ENCODE results near the gene OPRPN. TPM values are rescaled to one million over a fixed set of nuclear protein-coding genes. Genes with fewer than 3 reads are reported as not detected.

OPRPN gene
- total and polyA plus RNA-seq, 2 of the 4 experiments (the other 2 are of a cell fraction) = not detected

DNA sequence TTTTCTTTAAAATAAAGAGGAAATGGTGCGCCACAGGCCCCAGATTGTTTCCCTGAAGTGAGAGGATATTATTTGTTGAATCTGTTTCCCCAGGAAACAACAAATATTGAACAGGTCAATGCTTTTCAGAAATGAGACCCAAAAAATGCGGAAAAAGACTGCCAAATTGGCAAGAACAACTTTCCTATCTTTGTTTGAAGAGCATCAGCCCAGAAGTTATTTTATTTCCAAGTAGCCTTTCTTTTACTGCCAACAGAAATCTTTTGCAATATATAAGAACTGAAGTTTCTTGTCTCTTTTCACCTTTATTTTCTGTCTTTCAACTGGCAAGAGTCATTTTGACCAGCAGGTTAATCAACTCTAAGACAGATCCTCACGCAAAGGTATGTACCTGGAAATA is 37.3 kb upstream of the OPRPN start, which contains the start of gene SMR3A:
Gene SMR3A, plus strand, starts transcription at position 301 of the 400 bp plus-strand sequence. CDS start 1,356 bp downstream, outside the sequence.
- intact Hi-C loops (cut with micrococcal nuclease) (no loop called here), dilution Hi-C loops (cut with HindIII; ENCODE audit: low sequenced_read_pairs, unreplicated experiment) (no loop called here), in situ Hi-C loops (cut with MboI; ENCODE audit: low sequenced_read_pairs) (no loop called here)
- H3K9me1 ChIP-seq (ENCODE audit: insufficient read depth, low read length) = no peaks in the 10 kb centered on the region
- H3K14ac ChIP-seq (replicated peaks; ENCODE audit: low read depth, low read length) = no peak within 1 kb of the TSS
- no peak within 1 kb of the TSS for H2BK20ac ChIP-seq (ENCODE audit: low read depth, low read length)
- H2AFZ ChIP-seq (replicated peaks; ENCODE audit: low read length, poor library complexity) = no peak within 1 kb of the TSS
- H4K20me1 ChIP-seq (ENCODE audit: insufficient read depth, low read length) = no peaks in the 10 kb centered on the region
- no peak within 1 kb of the TSS for H3K27ac ChIP-seq (ENCODE audit: insufficient read depth, low read length)
- H2AK5ac ChIP-seq (ENCODE audit: low read depth, low read length) = no peak within 1 kb of the TSS
- H4K91ac ChIP-seq (ENCODE audit: insufficient read depth, low read depth, low read length) = no peak within 1 kb of the TSS
- no peak within 1 kb of the TSS for H3K23ac ChIP-seq (ENCODE audit: low read depth, low read length)
- no peaks in the 10 kb centered on the region for H3K9me3 ChIP-seq (ENCODE audit: control insufficient read depth, insufficient read depth, low read length)
- H2BK5ac ChIP-seq (ENCODE audit: low read depth, low read length, poor library complexity, severe bottlenecking) = no peak within 1 kb of the TSS
- H2BK15ac ChIP-seq (ENCODE audit: low read depth, low read length) = no peak within 1 kb of the TSS
- CTCF ChIA-PET = no interaction called here
- H3K4me2 ChIP-seq (ENCODE audit: low read depth, low read length) = no peak within 1 kb of the TSS
- no peak within 1 kb of the TSS for H2BK120ac ChIP-seq (ENCODE audit: low read depth, low read length)
- no peaks in the 10 kb centered on the region for H3K79me1 ChIP-seq (ENCODE audit: low read depth in 1 of 2, low read length in 2 of 2)
- no TSS peak for BruUV-seq (replicated peaks)
- no peak for ATAC-seq (ENCODE audit: low read depth)
- H3K4me1 ChIP-seq (ENCODE audit: control insufficient read depth, insufficient read depth, low read length) = no peaks in the 10 kb centered on the region
- WGBS, 2 experiments (ENCODE audit: extremely low coverage in 2 of 2, insufficient read length in 1 of 2) = no CpG with 5 or more reads among the region's 3 CpGs
- H4K5ac ChIP-seq (ENCODE audit: low read depth, low read length) = no peak within 1 kb of the TSS
- H3K36me3 ChIP-seq (ENCODE audit: control insufficient read depth, insufficient read depth, low read length) = no peaks in the 10 kb centered on the region
- TF ChIP-seq, protein P1, sequence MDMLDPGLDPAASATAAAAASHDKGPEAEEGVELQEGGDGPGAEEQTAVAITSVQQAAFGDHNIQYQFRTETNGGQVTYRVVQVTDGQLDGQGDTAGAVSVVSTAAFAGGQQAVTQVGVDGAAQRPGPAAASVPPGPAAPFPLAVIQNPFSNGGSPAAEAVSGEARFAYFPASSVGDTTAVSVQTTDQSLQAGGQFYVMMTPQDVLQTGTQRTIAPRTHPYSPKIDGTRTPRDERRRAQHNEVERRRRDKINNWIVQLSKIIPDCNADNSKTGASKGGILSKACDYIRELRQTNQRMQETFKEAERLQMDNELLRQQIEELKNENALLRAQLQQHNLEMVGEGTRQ (IDR thresholded peaks at IDR 0.05; ENCODE audit: low read depth, low read length) = no peak
- no peak for TF ChIP-seq RCOR1 (IDR thresholded peaks at IDR 0.05; ENCODE audit: insufficient replicate concordance, low read length)
- no peak for TF ChIP-seq RFX5 (IDR thresholded peaks at IDR 0.05; ENCODE audit: low read depth, low read length)
- TF ChIP-seq MAZ (IDR thresholded peaks at IDR 0.05; ENCODE audit: borderline replicate concordance, low read depth, low read length) = no peak
- no peak for TF ChIP-seq CEBPB (IDR thresholded peaks at IDR 0.05; ENCODE audit: low read depth, low read length)
- TF ChIP-seq BHLHE40 (IDR thresholded peaks at IDR 0.05; ENCODE audit: low read depth, low read length) = no peak
- TF ChIP-seq SMC3 (IDR thresholded peaks at IDR 0.05; ENCODE audit: low read depth, low read length) = no peak
- no peak for TF ChIP-seq ELK1 (IDR thresholded peaks at IDR 0.05; ENCODE audit: borderline replicate concordance, low read depth, low read length)
- TF ChIP-seq, protein P2, sequence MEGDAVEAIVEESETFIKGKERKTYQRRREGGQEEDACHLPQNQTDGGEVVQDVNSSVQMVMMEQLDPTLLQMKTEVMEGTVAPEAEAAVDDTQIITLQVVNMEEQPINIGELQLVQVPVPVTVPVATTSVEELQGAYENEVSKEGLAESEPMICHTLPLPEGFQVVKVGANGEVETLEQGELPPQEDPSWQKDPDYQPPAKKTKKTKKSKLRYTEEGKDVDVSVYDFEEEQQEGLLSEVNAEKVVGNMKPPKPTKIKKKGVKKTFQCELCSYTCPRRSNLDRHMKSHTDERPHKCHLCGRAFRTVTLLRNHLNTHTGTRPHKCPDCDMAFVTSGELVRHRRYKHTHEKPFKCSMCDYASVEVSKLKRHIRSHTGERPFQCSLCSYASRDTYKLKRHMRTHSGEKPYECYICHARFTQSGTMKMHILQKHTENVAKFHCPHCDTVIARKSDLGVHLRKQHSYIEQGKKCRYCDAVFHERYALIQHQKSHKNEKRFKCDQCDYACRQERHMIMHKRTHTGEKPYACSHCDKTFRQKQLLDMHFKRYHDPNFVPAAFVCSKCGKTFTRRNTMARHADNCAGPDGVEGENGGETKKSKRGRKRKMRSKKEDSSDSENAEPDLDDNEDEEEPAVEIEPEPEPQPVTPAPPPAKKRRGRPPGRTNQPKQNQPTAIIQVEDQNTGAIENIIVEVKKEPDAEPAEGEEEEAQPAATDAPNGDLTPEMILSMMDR (conservative IDR thresholded peaks at IDR 0.05; ENCODE audit: low read depth, low read length) = no peak
- no peak for TF ChIP-seq MAFK (IDR thresholded peaks at IDR 0.05; ENCODE audit: low read depth, low read length)
- no peak for TF ChIP-seq NFE2L2 (IDR thresholded peaks at IDR 0.05; ENCODE audit: low read depth, low read length)
- no peak for TF ChIP-seq RAD21 (IDR thresholded peaks at IDR 0.05; ENCODE audit: low read length)
- no peak for TF ChIP-seq POLR2A (IDR thresholded peaks at IDR 0.05; ENCODE audit: low read depth, low read length)
- no peak for TF ChIP-seq CHD1 (IDR thresholded peaks at IDR 0.05; ENCODE audit: low read depth, low read length)
- TF ChIP-seq MXI1 (IDR thresholded peaks at IDR 0.05; ENCODE audit: borderline replicate concordance, low read depth, low read length) = no peak
- TF ChIP-seq FOS (IDR thresholded peaks at IDR 0.05; ENCODE audit: low read depth, low read length) = no peak
- POLR2A ChIA-PET (ENCODE audit: unreplicated experiment) = no interaction called here
- no peak within 1 kb of the TSS for H4K8ac ChIP-seq (ENCODE audit: low read depth in 2 of 2, low read length in 2 of 2)
- no peak for DNase-seq
- no peaks in the 10 kb centered on the region for H3K27me3 ChIP-seq (ENCODE audit: control insufficient read depth, insufficient read depth, low read length)
- no peak within 1 kb of the TSS for H3K9ac ChIP-seq (ENCODE audit: low read depth, low read length)
- no peak within 1 kb of the TSS for H3K4me3 ChIP-seq (ENCODE audit: insufficient read depth, low read depth, low read length)
- no peak within 1 kb of the TSS for H3K4ac ChIP-seq (ENCODE audit: low read depth, low read length)
- H3K56ac ChIP-seq (ENCODE audit: extremely low read depth, insufficient read depth, low read length) = no peak within 1 kb of the TSS
- no peak within 1 kb of the TSS for H3K18ac ChIP-seq (ENCODE audit: low read depth, low read length)
- no peak within 1 kb of the TSS for H2AK9ac ChIP-seq (replicated peaks; ENCODE audit: low read depth, low read length, poor library complexity)

All from IMR-90 (cell line).